ENCODE measurements around the gene HOXC9. TPM values are rescaled to one million over a fixed set of nuclear protein-coding genes. Genes with fewer than 3 reads are reported as not detected.
A peak's percentile ranks its signal among the peaks of the same experiment; 100 is the strongest.

Gene HOXC9
- total RNA-seq, 1 donor from 2014 or later: not detected

DNA sequence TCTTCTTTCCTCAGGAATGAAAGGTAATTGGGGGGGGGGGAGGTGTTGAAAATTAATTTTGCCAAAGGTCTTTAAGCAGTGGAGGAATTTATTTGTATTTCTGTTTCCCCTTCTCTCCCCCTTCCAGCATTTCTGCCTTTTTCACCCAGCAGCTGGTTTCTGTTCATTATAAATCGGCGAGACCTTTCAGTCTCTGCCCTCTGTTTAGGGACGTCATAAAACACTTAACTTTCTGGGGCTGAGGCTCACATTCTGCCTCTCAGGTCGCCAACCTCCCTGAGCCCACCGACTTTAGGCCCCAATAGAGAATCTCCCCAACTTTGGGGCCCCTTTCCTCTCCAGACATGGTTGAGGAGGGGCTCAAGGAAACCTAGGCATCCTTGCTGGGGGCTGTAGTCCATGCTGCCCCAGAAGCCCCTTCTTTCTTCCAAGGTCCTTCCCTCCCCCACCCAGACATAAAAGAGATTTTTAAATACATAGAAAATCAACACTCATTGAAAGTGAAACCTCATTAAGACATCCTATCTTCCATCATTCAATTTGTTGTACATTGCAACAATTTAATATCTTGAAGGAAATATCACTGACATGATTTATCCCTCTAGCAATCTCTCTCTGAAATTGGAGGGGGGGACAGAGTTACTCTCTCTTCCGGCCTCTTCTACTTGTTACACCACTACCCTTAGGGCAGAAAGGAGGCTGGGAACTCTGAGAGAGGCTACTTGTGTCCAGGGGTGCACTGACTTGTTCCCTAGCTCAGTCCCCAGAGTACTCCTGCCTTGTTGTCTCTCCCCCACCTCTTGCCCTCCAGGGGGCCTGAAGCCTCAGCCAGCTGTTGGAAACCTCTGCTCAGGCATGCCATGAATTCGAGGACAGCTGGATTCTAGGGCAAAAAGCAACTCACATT, 25.8 kb downstream of the HOXC9 start:
- DNase-seq (ENCODE audit: low read depth in 2 of 2): no peak

DNA sequence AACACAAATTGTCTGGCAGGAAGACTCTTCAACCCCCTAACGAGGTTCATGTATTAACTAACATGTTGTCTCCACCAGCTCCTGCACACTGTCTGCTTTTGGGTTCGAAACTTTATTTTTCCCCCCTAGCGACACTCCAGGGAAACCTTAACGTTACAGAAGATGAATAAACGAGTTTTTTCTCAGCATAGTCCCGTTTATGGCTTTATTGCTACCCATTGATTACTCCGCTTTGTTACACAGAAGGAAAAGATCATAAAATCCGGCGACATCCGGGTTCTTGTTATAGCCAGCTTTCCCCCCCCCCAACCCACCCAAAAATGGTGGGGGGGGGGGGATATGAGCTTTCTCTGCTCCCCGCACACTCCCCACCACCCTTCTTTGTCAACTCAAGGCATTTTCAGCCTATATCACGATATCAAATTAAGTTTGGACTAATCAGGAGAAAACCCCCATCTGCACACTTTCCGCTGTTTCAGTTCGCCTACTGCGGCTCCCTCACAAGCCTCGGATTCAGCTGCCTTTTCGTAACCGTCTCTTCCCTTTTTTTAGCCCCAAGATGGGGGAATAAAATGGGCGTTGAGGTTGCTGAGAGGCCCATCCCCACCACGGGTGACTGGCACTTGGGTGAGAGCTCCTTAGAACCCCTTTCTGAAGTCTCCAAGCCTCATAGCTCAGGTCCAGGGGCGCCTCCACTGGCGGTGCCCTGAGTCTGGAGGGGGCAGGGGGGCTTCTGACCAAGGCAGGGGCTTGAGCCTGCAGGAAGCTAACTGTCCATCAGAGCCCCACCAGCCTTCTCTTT, 26.9 kb downstream of the HOXC9 start:
- no peak for DNase-seq (ENCODE audit: low read depth in 2 of 2)

DNA sequence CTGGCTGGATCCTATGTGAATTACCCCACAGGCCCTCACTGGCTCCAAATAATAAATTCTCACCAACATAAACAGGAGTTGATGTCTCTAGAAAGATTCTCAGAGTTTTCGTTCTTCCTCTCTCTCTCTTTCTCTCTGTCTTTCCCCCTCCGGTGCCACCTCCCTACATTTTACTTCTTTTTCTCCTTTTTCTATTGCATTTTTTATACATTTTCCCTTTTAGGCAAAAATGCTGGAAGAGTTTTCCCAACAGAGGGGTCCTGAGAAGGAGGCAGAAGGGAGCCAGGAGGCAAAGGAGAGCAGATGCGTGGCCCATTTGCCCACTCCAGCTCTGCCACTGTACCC, 27.5 kb downstream of the HOXC9 start:
- DNase-seq (ENCODE audit: low read depth in 2 of 2): no peak

DNA sequence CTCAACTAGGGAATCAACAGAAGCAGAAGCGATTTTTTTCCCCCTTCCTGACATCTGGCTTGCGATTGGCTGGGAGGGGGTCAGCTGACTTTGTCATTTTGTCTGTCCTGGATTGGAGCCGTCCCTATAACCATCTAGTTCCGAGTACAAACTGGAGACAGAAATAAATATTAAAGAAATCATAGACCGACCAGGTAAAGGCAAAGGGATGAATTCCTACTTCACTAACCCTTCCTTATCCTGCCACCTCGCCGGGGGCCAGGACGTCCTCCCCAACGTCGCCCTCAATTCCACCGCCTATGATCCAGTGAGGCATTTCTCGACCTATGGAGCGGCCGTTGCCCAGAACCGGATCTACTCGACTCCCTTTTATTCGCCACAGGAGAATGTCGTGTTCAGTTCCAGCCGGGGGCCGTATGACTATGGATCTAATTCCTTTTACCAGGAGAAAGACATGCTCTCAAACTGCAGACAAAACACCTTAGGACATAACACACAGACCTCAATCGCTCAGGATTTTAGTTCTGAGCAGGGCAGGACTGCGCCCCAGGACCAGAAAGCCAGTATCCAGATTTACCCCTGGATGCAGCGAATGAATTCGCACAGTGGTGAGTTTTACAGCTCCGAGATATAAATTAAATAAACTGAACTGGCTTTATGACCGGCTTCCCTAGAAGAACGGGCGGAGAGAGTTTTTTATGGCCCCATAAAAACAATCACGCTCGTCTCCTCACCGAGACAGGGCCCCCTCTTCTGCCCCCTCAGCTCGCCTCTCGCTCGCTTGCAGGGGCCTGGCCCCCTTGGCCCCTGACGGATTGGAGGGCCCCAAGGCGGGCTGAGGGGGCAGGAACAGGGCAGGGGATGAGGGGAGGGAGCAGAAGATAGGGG, 28.6 kb downstream of the HOXC9 start, which contains the start of gene HOXC6:
HOXC6 (plus strand) TSS at position 127 of the 888 bp plus-strand sequence; CDS start at position 209, 82 bp downstream.
- no peak for DNase-seq (ENCODE audit: low read depth in 2 of 2)

DNA sequence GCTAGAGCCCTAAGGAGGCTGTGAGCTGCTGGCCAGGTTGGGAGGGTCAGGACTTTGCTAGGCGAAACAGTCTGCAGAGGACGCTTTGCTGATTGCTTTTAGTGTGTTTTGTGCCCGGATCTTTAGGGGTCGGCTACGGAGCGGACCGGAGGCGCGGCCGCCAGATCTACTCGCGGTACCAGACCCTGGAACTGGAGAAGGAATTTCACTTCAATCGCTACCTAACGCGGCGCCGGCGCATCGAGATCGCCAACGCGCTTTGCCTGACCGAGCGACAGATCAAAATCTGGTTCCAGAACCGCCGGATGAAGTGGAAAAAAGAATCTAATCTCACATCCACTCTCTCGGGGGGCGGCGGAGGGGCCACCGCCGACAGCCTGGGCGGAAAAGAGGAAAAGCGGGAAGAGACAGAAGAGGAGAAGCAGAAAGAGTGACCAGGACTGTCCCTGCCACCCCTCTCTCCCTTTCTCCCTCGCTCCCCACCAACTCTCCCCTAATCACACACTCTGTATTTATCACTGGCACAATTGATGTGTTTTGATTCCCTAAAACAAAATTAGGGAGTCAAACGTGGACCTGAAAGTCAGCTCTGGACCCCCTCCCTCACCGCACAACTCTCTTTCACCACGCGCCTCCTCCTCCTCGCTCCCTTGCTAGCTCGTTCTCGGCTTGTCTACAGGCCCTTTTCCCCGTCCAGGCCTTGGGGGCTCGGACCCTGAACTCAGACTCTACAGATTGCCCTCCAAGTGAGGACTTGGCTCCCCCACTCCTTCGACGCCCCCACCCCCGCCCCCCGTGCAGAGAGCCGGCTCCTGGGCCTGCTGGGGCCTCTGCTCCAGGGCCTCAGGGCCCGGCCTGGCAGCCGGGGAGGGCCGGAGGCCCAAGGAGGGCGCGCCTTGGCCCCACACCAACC, 29.8 kb downstream of the HOXC9 start:
- DNase-seq (ENCODE audit: low read depth in 2 of 2): no peak

DNA sequence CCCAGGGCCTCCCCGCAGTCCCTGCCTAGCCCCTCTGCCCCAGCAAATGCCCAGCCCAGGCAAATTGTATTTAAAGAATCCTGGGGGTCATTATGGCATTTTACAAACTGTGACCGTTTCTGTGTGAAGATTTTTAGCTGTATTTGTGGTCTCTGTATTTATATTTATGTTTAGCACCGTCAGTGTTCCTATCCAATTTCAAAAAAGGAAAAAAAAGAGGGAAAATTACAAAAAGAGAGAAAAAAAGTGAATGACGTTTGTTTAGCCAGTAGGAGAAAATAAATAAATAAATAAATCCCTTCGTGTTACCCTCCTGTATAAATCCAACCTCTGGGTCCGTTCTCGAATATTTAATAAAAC, 30.5 kb downstream of the HOXC9 start:
- DNase-seq (ENCODE audit: low read depth in 2 of 2): no peak

DNA sequence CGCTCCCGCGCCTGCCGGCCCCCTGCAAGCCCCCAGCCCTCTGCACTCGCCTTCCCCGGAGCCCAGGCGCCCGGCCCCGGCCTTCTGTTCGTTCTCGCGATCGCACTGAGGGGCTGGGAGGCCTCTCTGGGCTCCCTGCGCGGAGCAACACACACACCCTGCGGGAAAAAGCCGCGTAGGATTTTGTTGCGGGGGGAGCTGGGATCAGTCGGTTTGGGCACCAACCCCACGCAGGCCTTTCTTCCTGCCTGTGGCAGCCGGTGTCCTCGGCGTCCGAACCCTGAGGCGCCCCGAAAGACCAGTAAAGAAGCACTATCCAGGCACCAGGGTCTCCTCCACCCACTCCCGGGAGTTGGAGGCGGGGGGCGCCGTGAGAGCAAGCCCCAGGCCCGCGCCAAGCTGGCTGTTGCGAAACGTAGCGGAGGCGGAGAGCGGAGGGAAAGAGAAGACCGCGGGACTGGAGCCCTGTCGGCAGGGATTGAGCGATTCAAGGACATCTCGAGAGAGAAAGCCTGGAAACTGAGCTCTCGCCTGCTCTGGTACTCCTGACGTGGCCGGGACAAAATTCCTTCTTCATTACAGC, 31.0 kb downstream of the HOXC9 start:
- no peak for DNase-seq (ENCODE audit: low read depth in 2 of 2)

DNA sequence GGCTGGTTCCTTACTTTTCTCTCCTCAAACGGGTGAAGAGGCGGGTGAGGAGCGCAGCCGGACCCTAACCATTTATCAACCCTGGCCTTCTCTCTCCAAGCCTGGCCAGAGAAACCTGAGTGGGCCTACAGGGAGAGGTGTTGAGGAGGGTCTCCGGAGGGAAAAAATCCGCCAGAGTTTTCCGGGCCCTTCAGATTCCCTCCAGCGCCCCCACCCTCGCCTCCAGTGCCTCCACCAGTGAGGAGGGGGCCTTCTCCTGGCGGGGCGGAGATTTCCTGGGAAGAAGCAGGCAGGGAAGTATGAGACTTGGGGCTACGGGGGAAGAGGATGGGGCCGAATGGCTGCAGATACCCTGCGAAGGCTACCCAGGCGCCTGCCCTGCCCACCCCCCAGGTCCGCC, 31.5 kb downstream of the HOXC9 start:
- no peak for DNase-seq (ENCODE audit: low read depth in 2 of 2)

DNA sequence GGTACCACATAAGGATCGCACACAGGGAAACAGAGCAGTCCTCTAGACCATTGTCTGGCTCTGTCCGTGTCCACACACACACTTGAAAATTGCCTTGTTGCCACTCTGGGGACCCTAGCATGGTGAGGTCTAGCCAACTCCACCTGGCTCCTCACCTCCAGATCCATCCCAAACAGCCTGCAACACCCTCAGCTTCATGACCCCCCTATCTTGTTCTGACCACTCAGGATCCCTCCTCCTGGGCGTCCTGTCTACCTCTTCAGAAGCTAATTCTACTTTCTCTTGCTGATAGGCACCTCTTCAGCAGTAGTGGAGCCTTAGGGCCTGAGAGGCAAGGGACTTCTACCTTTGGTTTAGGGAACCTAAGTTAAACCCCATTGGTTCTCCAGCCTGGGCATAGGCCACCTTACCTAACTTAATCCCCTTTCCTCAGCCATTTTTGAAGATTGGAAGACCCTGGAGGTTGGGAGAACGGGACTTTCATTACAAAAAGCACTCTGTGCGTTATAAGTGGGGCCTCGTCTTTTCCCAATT, 32.2 kb downstream of the HOXC9 start:
- DNase-seq (ENCODE audit: low read depth in 2 of 2): no peak

DNA sequence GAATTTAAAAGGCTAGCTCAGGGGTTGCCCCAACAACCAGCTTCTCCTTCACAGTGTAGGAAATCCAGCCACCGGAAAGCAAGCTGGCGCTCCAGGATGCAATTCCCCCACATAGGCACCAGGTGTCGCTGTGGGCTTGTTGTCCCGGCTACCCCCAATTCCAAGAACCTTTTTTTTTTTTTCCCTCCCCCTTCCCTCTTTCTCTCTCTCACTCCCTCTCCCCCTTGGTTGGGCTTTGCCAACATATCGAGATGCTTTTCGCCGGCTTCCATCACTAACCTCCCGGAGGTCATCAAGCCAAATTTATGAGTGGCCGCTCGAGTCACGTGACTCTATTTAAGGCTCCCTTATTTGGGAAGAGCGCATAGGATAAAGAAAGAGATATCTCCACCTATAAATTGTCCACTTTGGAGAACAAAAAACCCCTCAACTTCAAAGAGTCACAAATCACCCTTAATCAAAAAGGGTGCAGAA, 32.7 kb downstream of the HOXC9 start, which contains the start of gene HOXC5:
HOXC5 (plus strand) TSS at position 424 of the 474 bp plus-strand sequence. CDS start 73 bp downstream, outside the sequence.
- peak; percentile 48 to 63 for DNase-seq (ENCODE audit: low read depth in 2 of 2)

DNA sequence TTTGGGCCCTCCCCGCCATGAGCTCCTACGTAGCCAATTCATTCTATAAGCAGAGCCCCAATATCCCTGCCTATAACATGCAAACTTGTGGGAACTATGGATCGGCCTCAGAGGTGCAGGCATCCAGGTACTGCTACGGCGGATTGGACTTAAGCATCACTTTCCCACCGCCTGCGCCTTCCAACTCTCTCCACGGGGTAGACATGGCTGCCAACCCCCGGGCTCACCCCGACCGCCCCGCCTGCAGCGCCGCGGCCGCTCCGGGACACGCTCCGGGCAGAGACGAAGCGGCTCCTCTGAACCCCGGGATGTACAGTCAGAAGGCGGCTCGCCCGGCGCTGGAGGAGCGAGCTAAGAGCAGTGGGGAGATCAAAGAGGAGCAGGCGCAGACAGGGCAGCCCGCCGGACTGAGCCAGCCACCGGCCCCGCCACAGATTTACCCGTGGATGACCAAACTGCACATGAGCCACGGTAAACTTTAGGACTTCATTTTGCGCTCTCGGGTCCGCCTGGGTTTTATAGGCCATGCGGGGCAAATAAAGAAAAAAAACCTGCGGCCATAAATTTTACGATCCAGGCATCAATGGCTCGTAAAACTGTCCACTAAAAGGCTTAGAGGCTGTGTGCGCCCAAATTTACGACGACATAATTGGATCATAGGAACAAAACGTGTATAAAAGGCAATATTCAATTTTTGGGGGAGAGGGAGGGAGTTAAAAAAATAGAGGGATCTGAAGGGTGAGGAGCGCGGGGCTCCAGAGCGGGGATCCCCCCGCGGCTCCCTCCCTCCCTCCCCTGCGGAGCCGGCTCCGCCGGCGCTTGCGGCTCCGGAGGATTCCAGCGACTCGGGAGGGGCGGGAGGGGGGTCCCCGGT, 33.4 kb downstream of the HOXC9 start:
- no peak for DNase-seq (ENCODE audit: low read depth in 2 of 2)

DNA sequence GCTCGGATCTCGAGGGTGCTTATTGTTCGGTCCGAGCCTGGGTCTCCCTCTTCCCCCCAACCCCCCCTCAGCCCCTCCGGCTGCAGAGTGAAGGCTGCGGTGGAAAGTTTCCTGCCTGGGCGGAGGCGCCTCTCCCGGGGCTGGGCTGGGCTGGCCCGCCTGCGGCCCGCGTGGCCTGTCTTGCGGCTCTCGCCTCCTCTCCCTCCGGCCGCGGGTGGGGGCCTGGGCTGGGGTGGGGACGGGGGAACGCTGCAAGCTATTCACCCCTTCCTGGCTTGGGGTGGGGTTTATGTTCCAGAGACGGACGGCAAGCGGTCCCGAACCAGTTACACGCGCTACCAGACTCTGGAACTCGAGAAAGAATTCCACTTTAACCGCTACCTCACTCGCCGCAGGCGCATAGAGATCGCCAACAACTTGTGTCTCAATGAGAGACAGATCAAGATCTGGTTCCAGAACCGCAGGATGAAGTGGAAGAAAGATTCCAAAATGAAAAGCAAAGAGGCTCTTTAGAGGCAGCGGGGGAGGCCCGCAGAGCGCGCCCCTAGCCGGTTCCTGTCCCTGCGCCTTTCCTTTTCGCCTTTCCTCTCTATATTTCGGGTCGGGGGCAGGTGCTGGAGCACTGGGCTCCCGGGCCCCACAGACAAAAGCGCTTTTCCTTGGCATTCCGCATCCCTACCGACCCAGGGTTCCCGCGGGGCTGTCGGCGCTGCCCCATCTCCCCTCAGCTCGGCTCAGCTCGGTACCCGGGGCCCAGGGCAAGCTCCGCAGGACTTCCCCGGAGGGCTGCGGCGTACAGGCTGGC, 34.2 kb downstream of the HOXC9 start:
- no peak for DNase-seq (ENCODE audit: low read depth in 2 of 2)

DNA sequence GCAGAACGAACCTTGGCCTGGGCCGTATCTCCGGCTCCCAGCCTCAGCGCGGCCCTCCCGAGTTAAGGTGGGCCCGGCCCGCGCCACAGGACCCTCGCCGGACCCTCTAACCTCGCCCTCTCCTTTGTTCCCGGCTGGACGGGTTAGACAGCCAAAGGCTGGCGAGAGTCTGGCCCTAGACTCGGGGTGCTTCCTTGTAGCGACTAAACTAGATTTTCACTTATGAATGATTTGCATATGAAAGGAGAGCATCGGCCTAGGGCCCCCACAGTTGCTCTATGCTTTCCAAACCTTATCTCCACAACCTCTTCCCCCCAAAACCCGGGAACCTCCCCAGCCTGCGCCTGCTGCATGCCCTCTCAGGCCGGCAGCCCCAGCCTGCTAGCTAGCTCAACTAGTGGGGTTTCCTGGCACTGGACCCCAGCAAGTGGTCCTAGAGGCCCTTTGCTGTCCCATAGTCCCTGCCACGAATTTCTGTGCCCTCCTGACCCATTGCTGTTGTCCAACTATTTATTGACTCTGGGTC, 34.9 kb downstream of the HOXC9 start:
- DNase-seq (ENCODE audit: low read depth in 2 of 2): no peak

DNA sequence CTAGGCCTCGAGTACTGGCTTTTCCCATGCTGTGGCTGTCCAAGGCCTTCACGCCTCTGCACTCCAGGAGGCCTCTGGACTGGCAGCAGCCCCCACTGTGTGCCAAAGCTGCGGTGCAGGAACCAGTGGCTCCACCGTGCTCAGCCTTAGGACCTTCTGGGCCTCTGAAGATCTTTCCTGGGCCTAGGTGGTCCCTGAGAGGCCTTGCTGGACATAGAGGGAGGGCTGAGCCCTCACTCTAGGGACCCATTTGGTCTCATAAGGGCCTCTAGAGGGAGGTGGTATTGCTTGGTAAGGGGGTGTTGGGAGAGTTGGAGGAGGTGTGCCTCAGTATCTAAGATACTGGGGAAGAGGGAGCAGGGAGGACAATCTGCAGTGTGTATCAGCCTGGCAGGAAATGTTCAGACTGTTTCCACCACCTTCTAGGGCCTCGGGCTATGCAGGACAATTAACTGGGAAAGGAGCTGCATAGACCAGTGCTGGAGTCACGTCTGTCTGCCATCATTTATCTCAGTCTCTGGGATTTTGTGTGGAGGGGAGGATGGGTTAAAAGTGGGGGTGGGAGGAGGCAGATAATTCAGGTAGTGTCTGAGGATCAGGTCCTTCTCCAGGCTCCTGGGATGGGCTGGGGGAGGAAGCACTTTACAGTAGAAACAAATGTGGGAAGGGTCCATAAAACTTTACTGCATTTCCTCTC, 35.8 kb downstream of the HOXC9 start:
- DNase-seq (ENCODE audit: low read depth in 2 of 2): no peak

DNA sequence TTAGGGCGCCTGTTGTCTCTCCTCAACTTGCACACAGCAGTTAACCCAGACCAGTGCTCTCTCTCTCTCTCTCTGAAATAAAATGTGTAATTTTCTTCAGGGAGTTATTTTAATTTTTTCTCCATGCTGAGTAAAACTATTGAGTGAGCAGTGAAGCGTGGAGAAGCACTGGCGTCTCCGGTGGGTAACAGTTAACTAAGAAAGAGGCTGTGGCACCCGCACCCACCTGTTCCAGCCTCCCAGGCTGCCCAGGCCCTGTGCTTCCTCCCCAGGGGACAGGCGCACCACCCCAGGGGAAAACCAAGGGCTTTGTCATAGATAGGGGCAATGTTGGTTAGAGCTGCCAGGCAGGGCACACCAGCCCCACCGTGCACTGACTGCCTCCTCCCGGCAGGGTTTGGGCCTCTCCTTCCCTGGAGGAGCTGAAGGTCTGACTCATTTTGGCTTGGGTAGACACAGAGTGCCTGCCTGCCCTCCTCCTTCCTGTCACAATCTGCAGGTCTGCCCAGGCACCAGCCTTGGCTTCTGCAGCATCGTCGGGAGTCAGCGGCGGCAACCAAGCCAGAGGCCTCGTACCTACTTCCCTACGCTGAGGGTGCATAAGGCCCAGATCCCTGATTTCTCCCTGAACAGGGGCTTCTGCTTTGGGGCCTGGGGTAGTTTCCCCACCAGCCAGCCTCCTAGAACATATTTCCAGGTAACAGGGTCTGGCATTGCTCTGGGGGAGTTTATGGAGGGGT, 36.8 kb downstream of the HOXC9 start:
- no peak for DNase-seq (ENCODE audit: low read depth in 2 of 2)
